NCI-H2081 (cell line): ENCODE data around the gene MAN1C1.
A peak's percentile ranks its signal among the peaks of the same experiment; 100 is the strongest.
"Not testable (repeated sequence)": the region's sequence is repeated elsewhere in the genome, so short reads cannot be mapped to it uniquely, and the experiment has no call there.

ENCODE experiments used
- DNase-seq, 2 experiments: peaks; one replicate each; lab custom pipeline; 2025; lab: John Stamatoyannopoulos, UW

Gene MAN1C1

GRCh38 chr1:25657883-25658760, 41.5 kb downstream of the MAN1C1 start:
- DNase-seq, result no peak

DNA sequence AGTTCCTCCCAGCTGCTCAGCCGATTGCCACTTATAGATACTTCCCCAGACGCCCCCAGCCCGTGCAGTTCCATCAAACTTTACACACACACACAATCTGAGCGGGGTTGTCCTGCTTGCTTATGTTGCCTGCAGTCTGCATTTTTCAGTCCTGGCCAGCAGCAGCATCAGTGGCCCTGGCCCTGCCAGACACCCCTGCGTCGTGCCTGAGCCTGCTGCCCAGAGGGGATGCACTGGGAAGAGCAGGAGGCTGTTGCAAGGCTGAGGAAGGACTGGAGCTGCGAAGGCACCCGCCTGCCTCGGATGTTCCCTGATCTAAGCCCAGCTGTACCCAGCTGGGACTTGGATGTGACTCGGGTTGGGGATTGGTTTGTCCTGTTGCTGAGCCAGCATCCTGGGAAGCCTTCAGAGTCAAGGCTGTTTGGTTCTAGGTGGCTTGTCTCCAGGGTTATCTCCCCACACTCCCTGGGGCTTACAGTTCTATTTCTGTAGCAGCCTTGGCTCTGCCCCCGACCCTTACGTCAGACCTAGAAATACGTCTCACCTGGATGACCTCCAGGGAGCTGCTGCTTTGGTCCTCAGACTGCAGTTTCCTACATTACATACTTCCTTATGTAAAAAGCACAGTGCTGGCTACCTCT, 42.3 kb downstream of the MAN1C1 start:
- no peak for DNase-seq

- DNase-seq, result peak; percentile 4 to 27
These were observed 44.6 kb downstream of the MAN1C1 start for GRCh38 chr1:25661043-25661815.

DNA sequence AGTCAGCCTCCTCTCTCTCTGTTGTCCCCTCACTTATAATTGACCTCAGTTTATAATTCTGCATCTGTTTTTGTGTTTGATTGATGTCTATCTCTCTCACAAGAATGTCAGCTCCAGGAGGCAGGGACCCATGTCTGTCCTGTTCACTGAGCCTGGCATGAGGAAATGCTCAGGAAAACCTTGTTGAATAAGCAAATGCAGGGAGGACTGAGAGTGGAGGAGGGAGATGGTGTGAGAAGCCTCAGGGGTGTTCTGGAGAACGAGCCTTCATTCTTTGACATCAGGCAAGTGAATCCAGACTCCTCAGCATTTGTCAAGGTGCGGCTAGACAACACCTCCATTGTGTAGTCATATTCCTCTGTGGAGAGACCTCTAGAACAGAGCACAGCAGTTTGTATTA, 45.5 kb downstream of the MAN1C1 start:
- no peak for DNase-seq

GRCh38 chr1:25662959-25663358, 46.4 kb downstream of the MAN1C1 start:
- not testable (repeated sequence) for DNase-seq

DNA sequence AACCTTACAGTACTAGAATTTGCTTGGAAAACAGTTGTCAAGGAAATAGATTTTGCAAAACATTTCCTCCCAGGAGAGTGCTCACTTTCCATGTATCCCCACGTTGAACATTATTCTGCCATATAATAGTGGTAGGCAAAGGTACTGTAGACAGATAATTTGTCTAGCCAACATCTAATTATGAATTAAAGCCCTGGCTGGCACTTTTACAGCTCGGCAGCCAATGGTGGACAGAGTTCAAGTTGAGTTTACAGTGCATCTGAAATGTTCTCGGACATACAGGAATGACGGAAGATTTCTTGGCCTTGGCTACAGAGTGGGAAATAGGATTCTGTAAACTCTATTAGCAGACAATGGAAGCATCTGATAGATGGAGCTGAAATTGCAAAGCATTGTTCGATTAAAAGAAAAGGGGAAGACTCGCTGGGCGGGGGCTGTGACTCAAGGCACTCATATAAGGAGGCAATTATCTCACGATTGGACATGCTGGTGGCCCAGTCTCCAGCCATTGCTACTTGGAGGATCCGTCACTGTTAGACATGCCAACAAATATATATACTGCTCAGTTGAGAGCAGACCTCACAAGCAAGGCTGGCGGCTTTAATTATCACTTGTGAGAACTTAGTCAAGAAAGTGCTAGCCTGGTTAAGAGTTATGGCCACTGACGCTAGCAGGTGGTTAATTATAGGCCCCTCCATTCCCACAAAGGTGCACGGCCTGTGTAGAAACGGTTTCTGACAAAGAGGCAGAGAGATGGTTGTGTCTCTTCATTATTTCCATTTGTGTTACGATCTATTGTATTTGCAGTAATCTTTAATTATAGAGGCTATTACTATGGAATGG, 48.0 kb downstream of the MAN1C1 start:
- peak; percentile 59 to 79 for DNase-seq

GRCh38 chr1:25666460-25666859, 49.9 kb downstream of the MAN1C1 start:
- DNase-seq, result peak; percentile 8 to 52

- DNase-seq, result no peak
These were observed 52.5 kb downstream of the MAN1C1 start for GRCh38 chr1:25668931-25669573.

DNA sequence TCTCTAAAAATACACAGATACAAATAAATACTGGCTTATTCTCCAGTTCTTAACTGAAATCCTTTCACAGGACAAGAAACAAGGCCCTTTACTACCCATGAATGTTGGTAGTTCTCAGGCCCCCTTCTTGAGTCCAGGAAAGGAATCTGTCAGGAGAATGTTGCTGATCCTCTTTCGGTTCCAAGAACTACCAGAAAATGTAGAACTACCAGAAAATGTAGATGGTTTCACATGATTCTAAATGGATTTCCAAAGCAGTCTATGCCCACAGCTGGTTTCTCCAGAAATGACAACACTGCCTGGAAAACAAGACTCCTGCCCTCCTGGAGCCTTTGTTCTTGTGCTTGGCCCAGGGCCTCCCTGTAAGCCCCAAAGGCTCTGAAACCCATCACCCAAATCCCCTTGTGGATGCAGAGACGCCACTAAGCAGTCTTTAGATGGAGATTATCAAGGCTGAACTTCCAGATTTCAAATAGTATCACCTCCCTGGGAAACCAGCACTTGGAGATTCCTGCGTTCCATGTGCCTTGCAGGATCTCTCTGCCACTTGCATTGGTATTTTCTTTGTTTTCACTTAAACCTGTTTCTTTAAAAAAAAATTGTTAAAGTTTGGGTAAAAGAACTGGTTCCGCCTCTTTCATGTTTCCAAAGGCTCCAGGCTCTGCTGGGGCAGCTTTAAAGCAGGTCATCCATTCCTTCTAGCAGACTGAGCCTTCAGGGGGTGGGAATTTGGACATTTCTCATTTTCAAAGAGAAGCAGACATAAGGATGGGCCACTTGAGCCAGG, 53.4 kb downstream of the MAN1C1 start:
- no peak for DNase-seq

- no peak for DNase-seq
These were observed 55.3 kb downstream of the MAN1C1 start for GRCh38 chr1:25671929-25672328.

DNA sequence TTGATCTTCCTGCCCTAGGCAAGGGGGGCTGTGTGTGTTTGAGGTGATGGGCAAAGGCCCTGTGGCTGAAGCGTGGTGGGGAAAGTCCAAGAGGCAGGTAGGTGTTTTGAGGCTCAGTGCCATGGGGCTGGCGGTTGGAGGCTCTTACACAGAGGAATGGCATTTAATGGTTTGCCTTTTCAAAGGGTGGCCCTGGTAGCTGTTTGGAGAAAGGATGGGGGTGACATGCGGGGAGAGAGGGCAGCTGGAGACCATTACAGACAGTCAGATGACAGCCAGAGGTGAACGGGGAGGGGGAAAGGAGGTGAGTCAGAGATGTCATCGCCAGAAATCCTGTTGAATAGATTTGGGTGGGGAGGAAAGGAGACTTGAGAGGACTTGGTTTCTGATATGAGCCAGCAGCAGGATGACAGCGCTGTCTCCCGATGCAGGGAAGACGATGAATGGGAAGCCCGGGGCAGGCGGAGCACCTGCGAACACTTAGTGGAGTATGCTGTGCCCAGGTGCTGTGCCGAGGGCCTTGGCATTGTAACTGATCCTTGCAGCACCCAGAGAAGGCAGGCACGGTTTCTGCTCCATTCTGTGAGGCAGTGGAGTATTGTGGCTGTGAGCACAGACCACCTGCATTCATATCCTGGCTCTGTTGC, 56.3 kb downstream of the MAN1C1 start:
- DNase-seq, result no peak

DNA sequence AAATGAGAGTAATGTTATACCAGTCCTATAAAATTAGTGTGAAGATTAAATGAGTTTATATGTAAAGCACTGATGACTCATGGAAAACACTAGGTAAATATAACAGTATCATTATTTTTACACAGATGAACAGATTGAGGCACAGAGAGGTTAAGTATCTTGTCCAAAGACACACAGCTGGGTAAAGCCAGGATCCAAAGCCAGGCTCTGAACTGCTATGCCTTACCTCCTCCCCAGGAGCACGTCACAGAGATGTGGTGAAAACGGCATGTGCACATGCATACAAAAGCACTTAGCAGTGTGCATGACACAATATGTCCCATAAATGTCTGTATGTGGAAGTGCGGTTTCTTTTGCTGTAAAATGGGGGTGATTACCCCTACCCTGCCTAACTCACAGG, 56.9 kb downstream of the MAN1C1 start:
- no peak for DNase-seq

DNA sequence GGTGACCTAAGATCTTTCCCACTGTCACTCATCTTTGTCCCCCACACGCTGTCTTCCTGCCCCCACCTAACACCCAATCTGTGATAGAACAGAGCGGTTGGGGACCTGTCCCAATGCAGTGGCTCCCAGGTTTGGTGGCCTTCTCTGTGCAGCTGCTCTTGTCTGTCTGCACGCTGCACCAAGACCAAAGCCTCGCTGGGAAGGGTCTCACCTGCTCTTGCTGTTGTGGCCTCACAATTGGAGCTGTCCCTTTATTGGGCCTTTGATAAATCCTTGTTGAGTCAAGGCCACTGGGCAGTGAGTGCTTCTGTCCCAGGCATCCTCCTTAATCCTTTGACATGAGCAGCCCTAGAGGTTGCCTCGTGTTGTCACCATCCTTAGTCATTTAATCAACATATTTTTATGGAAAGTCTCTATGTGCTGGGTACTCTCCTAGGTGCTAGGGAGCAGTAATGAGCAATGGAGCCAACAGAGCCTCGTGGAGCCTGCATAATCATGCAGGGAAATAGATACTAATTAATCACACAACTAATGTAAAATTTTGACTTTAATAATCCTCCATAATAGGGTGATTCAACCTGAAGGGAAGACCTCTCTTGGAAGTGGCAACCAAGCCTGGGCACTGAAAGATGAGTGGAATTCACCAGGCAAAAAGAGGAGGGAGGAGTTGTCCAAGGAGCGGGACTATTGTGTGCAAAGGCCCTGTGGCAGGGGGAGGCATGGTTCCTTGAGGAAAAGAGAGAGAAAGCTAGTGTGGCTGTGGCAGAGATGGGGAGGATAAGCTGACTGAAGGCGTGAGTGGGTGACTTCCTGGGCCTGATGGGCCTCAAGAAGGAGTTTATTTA, 57.6 kb downstream of the MAN1C1 start:
- DNase-seq, result no peak

DNA sequence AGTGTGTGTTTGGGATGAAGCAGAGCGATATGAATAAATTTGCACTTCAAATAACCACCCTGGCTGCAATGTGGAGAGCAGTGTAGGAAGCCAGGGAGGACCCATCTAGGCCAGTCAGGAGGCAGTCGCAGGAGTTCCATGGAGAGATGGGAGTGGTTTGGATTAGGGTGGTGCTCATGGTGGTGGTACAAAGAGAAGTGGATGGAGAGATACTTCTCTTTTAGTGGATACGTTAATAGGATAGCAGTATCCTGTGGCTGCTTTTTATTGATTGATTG, 58.2 kb downstream of the MAN1C1 start:
- no peak for DNase-seq

DNA sequence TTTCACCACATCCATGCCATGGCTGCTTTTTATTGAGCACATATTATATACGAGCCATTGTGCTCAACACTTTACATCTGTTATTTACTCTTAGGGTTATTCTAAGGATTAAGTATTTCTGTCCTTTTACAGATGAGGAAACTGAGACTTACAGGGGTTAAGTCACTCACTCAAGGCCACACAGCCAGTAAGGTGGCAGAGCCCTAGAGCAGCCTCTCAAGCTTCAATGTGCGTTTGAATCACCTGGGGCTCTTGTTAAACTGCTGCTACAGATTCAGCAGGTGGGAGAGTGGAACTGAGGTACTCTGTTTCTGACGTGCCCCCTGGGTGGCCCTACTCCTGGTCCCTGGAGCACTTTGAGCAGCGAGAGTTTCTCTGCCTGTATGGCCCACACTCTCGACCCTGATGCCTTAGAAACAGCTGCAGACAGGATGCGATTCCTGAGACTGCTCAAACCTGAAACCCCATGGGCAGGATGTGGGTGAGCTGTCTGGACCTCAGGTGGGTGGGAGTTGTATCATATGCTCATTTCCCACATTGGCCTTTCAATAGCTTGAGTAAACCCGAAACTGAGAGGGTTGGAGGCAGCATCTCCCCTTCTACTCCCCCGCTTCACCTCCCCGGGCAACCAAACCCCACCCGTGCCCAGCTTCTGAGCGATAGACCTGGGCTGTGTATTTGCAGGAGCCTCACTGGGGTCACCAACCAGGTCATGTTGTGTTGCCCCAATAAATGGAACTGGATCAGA, 59.3 kb downstream of the MAN1C1 start:
- peak in 1 of 2 experiments; percentile 55 for DNase-seq

GRCh38 chr1:25676488-25676887, 59.9 kb downstream of the MAN1C1 start:
- DNase-seq, result peak; percentile 49 to 93

DNA sequence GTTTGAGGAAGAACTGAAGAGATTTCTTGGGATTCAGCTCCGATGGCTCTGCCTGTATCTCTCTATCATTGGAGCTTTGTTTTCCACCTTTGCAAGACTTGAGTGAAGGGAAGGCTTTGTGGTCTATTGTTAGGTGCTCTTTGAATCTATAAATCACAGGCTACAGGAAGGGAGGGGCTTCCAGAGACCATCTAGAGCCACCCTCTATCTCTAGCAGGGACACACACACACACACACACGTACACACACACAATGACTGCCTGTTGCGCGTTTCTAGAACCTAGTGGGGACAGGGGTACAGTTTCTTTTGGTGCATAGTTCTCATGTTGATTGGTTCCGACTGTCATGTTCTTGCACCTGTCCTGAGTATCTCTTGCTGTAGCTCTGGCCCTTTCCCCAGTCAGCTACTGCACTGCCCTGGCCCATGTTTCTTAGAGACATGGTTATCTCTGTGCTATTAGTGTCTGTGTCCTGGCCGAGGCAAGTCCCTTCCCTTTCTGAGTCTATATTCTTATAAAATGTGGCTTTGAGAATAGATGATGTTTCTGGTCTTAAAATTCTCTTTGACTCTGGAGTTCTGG, 60.7 kb downstream of the MAN1C1 start:
- DNase-seq, result no peak

- no peak for DNase-seq
These were observed 62.6 kb downstream of the MAN1C1 start for GRCh38 chr1:25679171-25679570.
